ENCODE measurements around the gene PCBP2. TPM values are rescaled to one million over a fixed set of nuclear protein-coding genes. Genes with fewer than 3 reads are reported as not detected.

The PCBP2 gene
- polyA plus RNA-seq, 1 donor from 2014 or later, result 242 TPM

DNA sequence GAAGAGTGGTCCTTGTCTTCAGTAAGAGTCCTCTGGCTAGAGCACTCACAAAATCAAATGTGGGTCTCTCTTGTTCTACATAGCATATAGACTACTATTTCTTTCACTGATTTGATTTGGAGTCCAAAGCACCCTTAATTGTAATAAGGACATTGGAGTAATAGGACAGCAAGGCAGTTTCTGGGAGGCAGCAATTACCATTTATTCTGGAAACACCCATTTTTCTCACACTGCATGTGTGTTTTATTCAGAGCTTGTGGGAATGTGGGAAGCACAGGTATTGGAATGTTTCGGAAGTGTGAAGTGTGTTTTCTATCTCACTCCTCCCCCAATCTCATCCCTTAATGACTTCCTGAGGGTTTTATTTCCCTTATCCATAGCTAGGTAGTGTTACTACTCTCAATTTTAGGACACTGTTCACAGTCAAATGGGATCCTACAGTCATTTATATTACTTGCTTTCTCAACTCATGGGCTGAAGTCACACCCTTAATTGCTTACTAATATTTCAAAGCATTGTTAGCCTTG lies 20.2 kb downstream of the PCBP2 start:
- peaks cover 9% of the 10 kb centered on the region for H3K36me3 ChIP-seq (ENCODE audit: insufficient read depth, low read length)
- TF ChIP-seq, protein P1, sequence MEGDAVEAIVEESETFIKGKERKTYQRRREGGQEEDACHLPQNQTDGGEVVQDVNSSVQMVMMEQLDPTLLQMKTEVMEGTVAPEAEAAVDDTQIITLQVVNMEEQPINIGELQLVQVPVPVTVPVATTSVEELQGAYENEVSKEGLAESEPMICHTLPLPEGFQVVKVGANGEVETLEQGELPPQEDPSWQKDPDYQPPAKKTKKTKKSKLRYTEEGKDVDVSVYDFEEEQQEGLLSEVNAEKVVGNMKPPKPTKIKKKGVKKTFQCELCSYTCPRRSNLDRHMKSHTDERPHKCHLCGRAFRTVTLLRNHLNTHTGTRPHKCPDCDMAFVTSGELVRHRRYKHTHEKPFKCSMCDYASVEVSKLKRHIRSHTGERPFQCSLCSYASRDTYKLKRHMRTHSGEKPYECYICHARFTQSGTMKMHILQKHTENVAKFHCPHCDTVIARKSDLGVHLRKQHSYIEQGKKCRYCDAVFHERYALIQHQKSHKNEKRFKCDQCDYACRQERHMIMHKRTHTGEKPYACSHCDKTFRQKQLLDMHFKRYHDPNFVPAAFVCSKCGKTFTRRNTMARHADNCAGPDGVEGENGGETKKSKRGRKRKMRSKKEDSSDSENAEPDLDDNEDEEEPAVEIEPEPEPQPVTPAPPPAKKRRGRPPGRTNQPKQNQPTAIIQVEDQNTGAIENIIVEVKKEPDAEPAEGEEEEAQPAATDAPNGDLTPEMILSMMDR (IDR thresholded peaks at IDR 0.05; ENCODE audit: poor library complexity, severe bottlenecking), result no peak
- TF ChIP-seq EP300 (conservative IDR thresholded peaks at IDR 0.05; ENCODE audit: poor library complexity, severe bottlenecking), result no peak
- TF ChIP-seq POLR2AphosphoS5 (IDR thresholded peaks at IDR 0.05), result no peak
- TF ChIP-seq REST (IDR thresholded peaks at IDR 0.05; ENCODE audit: borderline replicate concordance), result no peak
- TF ChIP-seq TAF1 (IDR thresholded peaks at IDR 0.05; ENCODE audit: low read depth), result no peak
- no peak for TF ChIP-seq MXI1 (conservative IDR thresholded peaks at IDR 0.05; ENCODE audit: poor library complexity, severe bottlenecking)
- TF ChIP-seq EZH2 (IDR thresholded peaks at IDR 0.05; ENCODE audit: borderline replicate concordance, insufficient read depth, low read length, poor library complexity, severe bottlenecking), result no peak
- no peak for TF ChIP-seq RAD21 (conservative IDR thresholded peaks at IDR 0.05)
- no peak for TF ChIP-seq SMC3 (conservative IDR thresholded peaks at IDR 0.05; ENCODE audit: poor library complexity)
- H3K4me3 ChIP-seq (ENCODE audit: low read length), result no peak overlapping the region
- H2AFZ ChIP-seq (ENCODE audit: low read depth, low read length), result no peak overlapping the region
- no peaks in the 10 kb centered on the region for H3K9me2 ChIP-seq (ENCODE audit: insufficient read depth, low read length)
- H3K27ac ChIP-seq (ENCODE audit: low read length), result no peak overlapping the region
- H3K9me3 ChIP-seq (ENCODE audit: low read length), result no peaks in the 10 kb centered on the region
- no peaks in the 10 kb centered on the region for H3F3A ChIP-seq (ENCODE audit: insufficient read depth, low read length, poor library complexity, severe bottlenecking)
- peaks cover 19% of the 10 kb centered on the region for H3K79me2 ChIP-seq (replicated peaks; ENCODE audit: insufficient read depth, low read length)
- H4K20me1 ChIP-seq (ENCODE audit: insufficient read depth), result peaks cover 14% of the 10 kb centered on the region
- no peak overlapping the region for H3K4me2 ChIP-seq (ENCODE audit: low read length)
- no peak overlapping the region for H3K9ac ChIP-seq (ENCODE audit: low read length)
- no peaks in the 10 kb centered on the region for H3K27me3 ChIP-seq (ENCODE audit: insufficient read depth, low read depth, low read length)

DNA sequence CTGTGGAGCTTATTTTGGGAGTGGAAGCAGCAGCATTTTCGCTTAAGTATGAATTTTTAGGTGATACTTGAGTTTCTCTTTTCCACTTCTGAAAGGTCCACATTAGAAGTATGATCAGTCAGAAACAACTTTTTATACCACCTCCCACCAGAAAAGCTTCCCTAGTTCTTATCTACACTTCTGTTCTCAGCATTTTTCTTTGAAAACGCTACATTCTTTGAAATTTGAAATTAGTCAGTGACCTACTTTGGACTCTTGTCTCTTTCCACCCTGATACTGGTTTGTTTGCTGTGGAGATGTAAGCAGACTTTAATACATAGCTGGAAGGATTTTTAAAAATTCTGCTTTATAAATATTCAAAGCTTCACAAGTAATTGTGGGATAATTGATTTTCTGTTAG lies 22.2 kb downstream of the PCBP2 start:
- H3K9me3 ChIP-seq (ENCODE audit: low read length), result no peaks in the 10 kb centered on the region

More for the DNA sequence above, 22.2 kb downstream of the PCBP2 start:
- Histone ChIP-seq H3F3A (ENCODE audit: insufficient read depth, low read length, poor library complexity, severe bottlenecking) (no peaks in the 10 kb centered on the region), H4K20me1 (ENCODE audit: insufficient read depth) (peaks cover 10% of the 10 kb centered on the region), H3K4me2 (ENCODE audit: low read length) (no peak overlapping the region), H3K36me3 (ENCODE audit: insufficient read depth, low read length) (peaks cover 5% of the 10 kb centered on the region), H3K27ac (ENCODE audit: low read length) (no peak overlapping the region), H3K27me3 (ENCODE audit: insufficient read depth, low read depth, low read length) (no peaks in the 10 kb centered on the region), H3K9me2 (ENCODE audit: insufficient read depth, low read length) (no peaks in the 10 kb centered on the region), H3K4me3 (ENCODE audit: low read length) (no peak overlapping the region), H3K9ac (ENCODE audit: low read length) (no peak overlapping the region), H2AFZ (ENCODE audit: low read depth, low read length) (no peak overlapping the region), H3K79me2 (replicated peaks; ENCODE audit: insufficient read depth, low read length) (peaks cover 14% of the 10 kb centered on the region)
- TF ChIP-seq SMC3 (conservative IDR thresholded peaks at IDR 0.05; ENCODE audit: poor library complexity), result no peak
- TF ChIP-seq EP300 (conservative IDR thresholded peaks at IDR 0.05; ENCODE audit: poor library complexity, severe bottlenecking), result no peak
- TF ChIP-seq, protein P1 (IDR thresholded peaks at IDR 0.05; ENCODE audit: poor library complexity, severe bottlenecking), result no peak
- TF ChIP-seq MXI1 (conservative IDR thresholded peaks at IDR 0.05; ENCODE audit: poor library complexity, severe bottlenecking), result no peak
- no peak for TF ChIP-seq EZH2 (IDR thresholded peaks at IDR 0.05; ENCODE audit: borderline replicate concordance, insufficient read depth, low read length, poor library complexity, severe bottlenecking)
- TF ChIP-seq TAF1 (IDR thresholded peaks at IDR 0.05; ENCODE audit: low read depth), result no peak
- TF ChIP-seq POLR2AphosphoS5 (IDR thresholded peaks at IDR 0.05), result no peak
- no peak for TF ChIP-seq RAD21 (conservative IDR thresholded peaks at IDR 0.05)
